Thyroid gland (tissue), 4 donors: ENCODE measurements around the gene C9orf152.
"Not testable (repeated sequence)": the region's sequence is repeated elsewhere in the genome, so short reads cannot be mapped to it uniquely, and the experiment has no call there.

Source experiments
- CTCF ChIP-seq, 6 experiments: fragments of 200-600 bp in 3 of 6; fragments of 450-650 bp in 3 of 6; sonication (generic) in 3 of 6; IDR thresholded peaks; one replicate each; pipeline ENCODE4 v1.5.1; 2016 to 2019; ENCODE audit warnings: antibody characterized with exemption in 6 of 6, mild to moderate bottlenecking in 2 of 6, inconsistent platforms in 1 of 6, moderate library complexity in 1 of 6
- POLR2A ChIP-seq, 2 donors: fragments of 450-650 bp; IDR thresholded peaks; one replicate each; pipeline ENCODE4 v1.6.1; 2017; ENCODE audit warnings: antibody characterized with exemption in 2 of 2, mild to moderate bottlenecking in 2 of 2, moderate library complexity in 1 of 2

- not testable (repeated sequence) for TF ChIP-seq CTCF, POLR2A (IDR thresholded peaks at IDR 0.05)
Measured at GRCh38 chr9:110205612-110206011, 2.3 kb downstream of the C9orf152 start.
